KMS-11 (cell line): ENCODE measurements around the gene GJA1.
A peak's percentile ranks its signal among the peaks of the same experiment; 100 is the strongest.
"Not testable (repeated sequence)": the region's sequence is repeated elsewhere in the genome, so short reads cannot be mapped to it uniquely, and the experiment has no call there.

Source experiments
- H2AFZ ChIP-seq: fragments of 200-600 bp; sonication (generic); 2 replicates; pipeline ENCODE4 v1.6.1; 2016; ENCODE audit warnings: antibody characterized with exemption, mixed run types, low read depth
- H3K27ac ChIP-seq: fragments of 200-600 bp; sonication (generic); 2 replicates; pipeline ENCODE4 v1.6.1; 2016; ENCODE audit warnings: mild to moderate bottlenecking, mixed run types
- H3K27me3 ChIP-seq: fragments of 200-600 bp; sonication (generic); 2 replicates; pipeline ENCODE4 v1.6.1; 2017; ENCODE audit warnings: mild to moderate bottlenecking, low read depth, mixed run types, moderate library complexity; ENCODE audit not compliant: insufficient read depth
- H3K36me3 ChIP-seq: fragments of 200-600 bp; sonication (generic); 2 replicates; pipeline ENCODE4 v1.6.1; 2017; ENCODE audit warnings: mild to moderate bottlenecking, mixed run types; ENCODE audit not compliant: insufficient read depth
- H3K4me1 ChIP-seq: fragments of 200-600 bp; sonication (generic); 2 replicates; pipeline ENCODE4 v1.6.1; 2016; ENCODE audit warnings: mild to moderate bottlenecking, low read depth, mixed run types; ENCODE audit not compliant: poor library complexity, severe bottlenecking
- H3K4me2 ChIP-seq: fragments of 200-600 bp; sonication (generic); 2 replicates; pipeline ENCODE4 v1.7.0; 2016; ENCODE audit warnings: mild to moderate bottlenecking, mixed run types
- H3K4me3 ChIP-seq: fragments of 200-600 bp; sonication (generic); IDR thresholded peaks from 2 replicates; pipeline ENCODE4 v1.6.1; 2017; ENCODE audit warnings: low read depth, low read length, mixed read lengths; ENCODE audit not compliant: insufficient read depth
- H3K79me2 ChIP-seq: fragments of 200-600 bp; sonication (generic); 2 replicates; pipeline ENCODE4 v1.6.1; 2016; ENCODE audit warnings: low read depth, mixed run types; ENCODE audit not compliant: insufficient read depth
- H3K9ac ChIP-seq: fragments of 200-600 bp; sonication (generic); 2 replicates; pipeline ENCODE4 v1.6.1; 2016; ENCODE audit warnings: mild to moderate bottlenecking, mixed run types
- H4K20me1 ChIP-seq: fragments of 200-600 bp; sonication (generic); 2 replicates; pipeline ENCODE4 v1.6.1; 2016; ENCODE audit warnings: mild to moderate bottlenecking, mixed run types; ENCODE audit not compliant: insufficient read depth
- TF ChIP-seq, protein P1 (sequence below): fragments of 200-600 bp; sonication (generic); conservative IDR thresholded peaks from 2 replicates; pipeline ENCODE4 v1.6.1; 2017; ENCODE audit warnings: low read depth, mild to moderate bottlenecking, antibody characterized with exemption, low read length, moderate library complexity, mixed read lengths

Gene GJA1

DNA sequence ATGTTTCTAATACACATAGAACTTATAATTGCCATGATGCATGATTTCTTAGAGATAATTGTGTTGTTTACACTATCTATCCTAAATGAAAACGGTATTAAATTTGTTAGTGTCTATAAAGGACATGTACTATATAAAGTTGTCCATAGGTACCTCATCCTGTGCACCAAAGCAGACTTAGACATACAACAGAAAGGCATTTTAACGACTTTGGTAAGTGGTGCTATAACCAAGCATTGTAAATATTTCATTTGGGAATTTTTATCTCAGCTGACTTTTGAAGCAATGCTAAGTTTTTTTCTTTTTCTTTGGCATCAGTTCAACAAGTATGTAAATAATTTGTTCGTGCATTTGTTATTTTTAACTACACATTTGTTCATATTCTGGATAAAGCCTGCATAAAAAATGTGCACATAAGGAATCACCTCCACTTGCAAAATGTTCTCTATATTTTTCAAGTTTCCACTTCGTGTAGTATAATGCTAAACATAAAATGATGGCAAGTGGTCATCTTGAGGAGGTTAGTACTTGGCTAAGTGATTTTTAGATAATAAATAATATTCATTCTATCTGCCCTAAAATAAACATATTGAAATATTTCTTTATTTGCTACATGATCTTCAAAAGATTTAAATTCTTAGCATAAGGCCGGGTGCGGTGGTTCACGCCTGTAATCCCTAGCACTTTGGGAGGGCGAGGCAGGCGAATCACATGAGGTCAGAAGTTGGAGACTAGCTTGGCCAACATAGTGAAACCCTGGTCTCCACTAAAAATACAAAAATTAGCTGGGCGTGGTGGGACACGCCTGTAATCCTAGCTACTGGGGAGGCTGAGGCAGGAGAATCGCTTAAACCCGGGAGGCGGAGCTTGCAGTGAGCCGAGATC, 6.3 kb upstream of the GJA1 start:
- Histone ChIP-seq H3K79me2 (no peaks in the 10 kb centered on the region), H3K4me1 (no peaks in the 10 kb centered on the region), H3K4me2 (no peak overlapping the region), H4K20me1 (no peaks in the 10 kb centered on the region), H3K27ac (no peak overlapping the region), H2AFZ (no peak overlapping the region), H3K9ac (no peak overlapping the region), H3K36me3 (no peaks in the 10 kb centered on the region), H3K4me3 (no peak overlapping the region), H3K27me3 (no peaks in the 10 kb centered on the region)
- TF ChIP-seq, protein P1, sequence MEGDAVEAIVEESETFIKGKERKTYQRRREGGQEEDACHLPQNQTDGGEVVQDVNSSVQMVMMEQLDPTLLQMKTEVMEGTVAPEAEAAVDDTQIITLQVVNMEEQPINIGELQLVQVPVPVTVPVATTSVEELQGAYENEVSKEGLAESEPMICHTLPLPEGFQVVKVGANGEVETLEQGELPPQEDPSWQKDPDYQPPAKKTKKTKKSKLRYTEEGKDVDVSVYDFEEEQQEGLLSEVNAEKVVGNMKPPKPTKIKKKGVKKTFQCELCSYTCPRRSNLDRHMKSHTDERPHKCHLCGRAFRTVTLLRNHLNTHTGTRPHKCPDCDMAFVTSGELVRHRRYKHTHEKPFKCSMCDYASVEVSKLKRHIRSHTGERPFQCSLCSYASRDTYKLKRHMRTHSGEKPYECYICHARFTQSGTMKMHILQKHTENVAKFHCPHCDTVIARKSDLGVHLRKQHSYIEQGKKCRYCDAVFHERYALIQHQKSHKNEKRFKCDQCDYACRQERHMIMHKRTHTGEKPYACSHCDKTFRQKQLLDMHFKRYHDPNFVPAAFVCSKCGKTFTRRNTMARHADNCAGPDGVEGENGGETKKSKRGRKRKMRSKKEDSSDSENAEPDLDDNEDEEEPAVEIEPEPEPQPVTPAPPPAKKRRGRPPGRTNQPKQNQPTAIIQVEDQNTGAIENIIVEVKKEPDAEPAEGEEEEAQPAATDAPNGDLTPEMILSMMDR, result no peak

- H3K36me3 ChIP-seq, result no peaks in the 10 kb centered on the region
- no peak overlapping the region for H3K9ac ChIP-seq
- H3K4me3 ChIP-seq, result no peak overlapping the region
- H3K27ac ChIP-seq, result no peak overlapping the region
- peaks cover 12% of the 10 kb centered on the region for H3K4me1 ChIP-seq
- no peaks in the 10 kb centered on the region for H3K27me3 ChIP-seq
- no peaks in the 10 kb centered on the region for H4K20me1 ChIP-seq
- no peak overlapping the region for H2AFZ ChIP-seq
- H3K79me2 ChIP-seq, result peaks cover 3% of the 10 kb centered on the region; the same call in 1 of the 2 replicates
- no peak overlapping the region for H3K4me2 ChIP-seq
- TF ChIP-seq, protein P1, result peak; percentile 51; the same call in 1 of the 2 replicates
Measured at GRCh38 chr6:121430514-121431460, 4.7 kb upstream of the GJA1 start.

DNA sequence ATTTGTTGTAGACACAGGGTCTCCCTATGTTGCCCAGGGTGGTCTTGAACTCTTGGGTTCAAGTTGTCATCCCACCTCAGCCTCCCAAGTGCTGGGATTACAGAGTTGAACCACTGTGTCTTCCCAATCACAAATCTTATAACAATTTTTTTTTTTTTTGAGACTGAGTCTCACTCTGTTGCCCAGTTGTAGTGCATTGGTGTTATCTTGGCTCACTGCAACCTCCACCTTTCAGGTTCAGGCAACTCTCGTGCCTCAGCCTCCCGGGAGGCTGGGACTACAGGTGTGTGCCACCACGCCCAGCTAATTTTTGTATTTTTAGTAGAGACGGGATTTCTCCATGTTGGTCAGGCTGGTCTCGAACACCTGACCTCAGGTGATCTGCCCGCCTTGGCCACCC, 3.7 kb upstream of the GJA1 start:
- peaks cover 11% of the 10 kb centered on the region for H3K79me2 ChIP-seq
- H3K36me3 ChIP-seq, H3K27me3 ChIP-seq, H3K9ac ChIP-seq, H2AFZ ChIP-seq, H3K4me2 ChIP-seq, H3K4me3 ChIP-seq, H4K20me1 ChIP-seq, H3K27ac ChIP-seq: not testable (repeated sequence)
- peaks cover 12% of the 10 kb centered on the region for H3K4me1 ChIP-seq

- Histone ChIP-seq H3K4me3 (no peak overlapping the region), H3K4me1 (peaks cover 29% of the 10 kb centered on the region), H3K36me3 (no peaks in the 10 kb centered on the region), H4K20me1 (no peaks in the 10 kb centered on the region), H3K4me2 (no peak overlapping the region), H3K9ac (no peak overlapping the region), H2AFZ (no peak overlapping the region), H3K27me3 (no peaks in the 10 kb centered on the region), H3K79me2 (peaks cover 36% of the 10 kb centered on the region), H3K27ac (no peak overlapping the region)
- TF ChIP-seq, protein P1, result no peak
Measured at GRCh38 chr6:121434037-121434770, 1.2 kb upstream of the GJA1 start.
